Left ventricle myocardium superior (tissue), 1 donor: ENCODE measurements around the gene LAX1. TPM values are rescaled to one million over a fixed set of nuclear protein-coding genes. Genes with fewer than 3 reads are reported as not detected.
"Not testable (repeated sequence)": the region's sequence is repeated elsewhere in the genome, so short reads cannot be mapped to it uniquely, and the experiment has no call there.

Experiments used
- ATAC-seq: fragments of 200-7000 bp; cut with Tn5 transposase; one replicate; pipeline ENCODE4 v1.9.1; 2020; ENCODE audit warnings: mild to moderate bottlenecking, moderate library complexity
- DNase-seq: peaks from one replicate; pipeline ENCODE4 v3.0.0-alpha.2; 2020
- intact Hi-C: fragments of 100-400 bp; cut with micrococcal nuclease; formaldehyde crosslinking; loops from one replicate; pipeline ENCODE4 v1.11.0; 2022
- total RNA-seq: library from RNA; stranded (reverse); fragmentation: NEBNext Ultra II Directional; extraction: Animal tissue kit (Norgen Biotek cat#: 25700); gene quantifications from one replicate; pipeline ENCODE4 v1.2.1, GENCODE V29; 2021
- donor health status: DM: no; HTN: yes; CAD: no; lungs with severe emphysema.

LAX1 gene
- total RNA-seq, 1 donor from 2014 or later, result 0.37 TPM

GRCh38 chr1:203764105-203765028 is 616 bp upstream of the LAX1 start:
- intact Hi-C loops, result no loop called here
- ATAC-seq (no peak), DNase-seq (no peak)

DNA sequence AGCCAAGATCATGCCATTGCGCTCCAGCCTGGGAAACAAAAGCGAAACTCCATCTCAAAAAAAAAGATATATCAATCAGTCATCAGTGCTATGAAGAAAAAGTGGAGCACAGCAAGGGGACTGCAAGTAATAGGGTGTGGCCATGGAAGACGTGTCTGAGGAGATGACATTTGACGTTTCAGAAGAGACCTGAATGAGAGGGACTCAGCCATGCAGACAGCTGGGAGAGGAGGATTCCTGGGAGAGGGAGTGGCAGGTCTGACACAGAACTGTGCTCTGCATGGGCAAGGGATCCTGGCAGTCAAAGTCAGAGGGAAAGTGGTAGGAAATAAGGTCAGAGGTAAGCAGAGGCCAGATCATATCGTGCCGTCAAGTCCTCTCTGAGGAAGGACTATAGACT is 3.3 kb downstream of the LAX1 start:
- no peak for ATAC-seq
- DNase-seq, result no peak
- intact Hi-C loops, result no loop called here

- ATAC-seq, result peak; percentile 93
- DNase-seq, result peak; percentile 78
- intact Hi-C loops, result no loop called here
Observed at GRCh38 chr1:203769505-203770343, 4.7 kb downstream of the LAX1 start.

DNA sequence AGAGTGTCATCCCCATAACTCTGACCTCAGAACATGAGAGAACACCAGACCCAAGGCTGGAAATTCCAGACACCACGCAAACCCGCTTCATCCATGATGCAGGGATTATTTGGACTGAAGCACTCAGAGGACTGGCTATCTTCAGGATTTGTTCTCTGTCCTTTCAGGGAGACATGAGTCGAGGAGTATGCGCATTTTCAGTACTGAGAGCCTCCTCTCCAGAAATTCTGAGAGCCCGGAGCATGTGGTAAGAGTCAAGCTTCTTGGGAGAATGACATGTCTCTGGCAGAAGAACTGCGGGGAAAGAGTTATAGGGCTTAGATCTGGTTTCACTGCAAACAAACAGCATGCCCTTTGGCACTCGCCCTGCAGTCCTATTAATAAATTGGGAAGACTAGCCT is 6.9 kb downstream of the LAX1 start:
- DNase-seq (no peak), ATAC-seq (no peak)
- intact Hi-C loops, result no loop called here

- ATAC-seq (no peak), DNase-seq (no peak)
- intact Hi-C loops, result no loop called here
Observed at GRCh38 chr1:203772836-203773235, 7.9 kb downstream of the LAX1 start.

DNA sequence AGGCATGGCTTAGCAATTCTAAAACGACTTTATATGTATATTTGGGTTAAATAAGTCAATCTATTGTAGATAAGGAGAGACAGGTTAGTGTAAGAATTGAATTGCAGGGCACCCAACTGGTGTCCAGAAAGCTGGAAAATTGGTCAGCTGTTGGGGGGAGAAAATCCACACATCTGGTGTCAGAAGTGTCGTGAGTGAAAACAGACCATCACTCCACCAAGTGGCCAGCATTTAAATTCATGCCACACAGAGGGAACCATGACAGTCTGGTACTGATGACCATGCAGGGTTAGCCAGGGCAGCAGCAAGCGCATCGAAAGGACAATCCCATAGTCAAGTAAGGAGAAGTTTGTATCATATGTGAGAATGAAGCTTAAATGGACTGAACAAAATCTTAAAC is 11.7 kb downstream of the LAX1 start:
- intact Hi-C loops, result no loop called here
- ATAC-seq (peak; percentile 74), DNase-seq (no peak)

- DNase-seq (no peak), ATAC-seq (no peak)
- intact Hi-C loops, result no loop called here
Observed at GRCh38 chr1:203777596-203777995, 12.6 kb downstream of the LAX1 start.

DNA sequence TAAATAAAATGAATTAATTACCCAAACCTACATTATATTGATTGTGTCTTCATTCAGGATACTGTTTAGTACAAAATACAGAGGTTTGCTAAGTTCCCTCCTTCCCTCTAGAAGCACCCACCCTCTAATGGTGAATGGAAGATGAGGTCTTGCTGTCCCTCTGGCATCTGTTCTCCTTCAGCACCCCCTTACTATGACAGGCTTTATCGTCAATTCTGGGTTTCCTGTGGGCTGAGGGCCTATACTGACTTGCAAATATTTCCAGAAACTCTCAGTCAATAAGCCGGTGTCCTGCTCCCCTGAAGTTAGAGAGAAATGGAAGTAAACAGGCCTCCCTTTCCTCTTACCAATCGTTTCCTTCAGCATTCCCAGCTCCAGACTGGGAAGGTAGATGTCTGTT is 13.2 kb downstream of the LAX1 start:
- ATAC-seq (no peak), DNase-seq (no peak)
- intact Hi-C loops, result no loop called here

DNA sequence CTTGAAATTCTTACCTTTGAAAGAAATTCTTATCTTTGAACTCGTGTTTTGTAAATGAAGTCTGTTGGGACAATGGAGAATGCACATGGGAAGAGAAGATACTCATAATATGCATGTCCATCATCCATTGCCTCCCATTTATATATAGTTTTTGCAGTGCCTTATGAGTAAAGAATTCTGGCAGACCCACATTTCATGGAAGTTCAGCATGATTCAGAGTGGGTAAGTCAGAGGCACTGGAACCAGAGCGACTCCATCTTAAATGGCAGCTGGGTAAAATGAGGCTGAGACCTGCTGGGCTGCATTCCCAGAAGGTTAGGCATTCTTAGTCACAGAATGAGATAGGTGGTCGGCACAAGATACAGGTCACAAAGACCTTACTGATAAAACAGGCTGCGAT is 13.8 kb downstream of the LAX1 start:
- ATAC-seq, result no peak
- intact Hi-C loops, result no loop called here
- no peak for DNase-seq

- no peak for DNase-seq
- intact Hi-C loops, result no loop called here
- ATAC-seq, result no peak
Observed at GRCh38 chr1:203781962-203782361, 17.0 kb downstream of the LAX1 start.

DNA sequence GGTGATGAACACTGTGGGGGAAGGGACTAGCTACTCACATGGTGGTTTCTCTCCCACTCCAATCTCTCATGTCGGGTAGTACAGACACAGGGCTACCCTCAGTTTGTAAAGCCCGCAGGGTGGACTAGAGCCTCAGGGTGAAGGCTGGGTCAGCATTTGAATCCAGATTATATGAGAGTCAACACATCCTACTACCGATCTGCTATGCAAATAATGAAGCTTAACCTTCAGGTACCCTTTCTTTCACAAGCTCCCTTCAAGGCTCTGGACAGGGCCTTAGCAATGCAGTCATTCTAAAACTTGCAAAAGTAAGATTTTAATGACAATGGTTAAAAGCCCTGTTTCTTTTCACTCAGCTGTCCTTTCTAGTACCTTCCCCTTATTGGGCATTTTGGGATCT is 25.0 kb downstream of the LAX1 start:
- intact Hi-C loops, result no loop called here
- ATAC-seq (no peak), DNase-seq (no peak)

- intact Hi-C loops, result no loop called here
- no peak for DNase-seq
- ATAC-seq, result no peak
Observed at GRCh38 chr1:203791498-203791897, 26.5 kb downstream of the LAX1 start.

DNA sequence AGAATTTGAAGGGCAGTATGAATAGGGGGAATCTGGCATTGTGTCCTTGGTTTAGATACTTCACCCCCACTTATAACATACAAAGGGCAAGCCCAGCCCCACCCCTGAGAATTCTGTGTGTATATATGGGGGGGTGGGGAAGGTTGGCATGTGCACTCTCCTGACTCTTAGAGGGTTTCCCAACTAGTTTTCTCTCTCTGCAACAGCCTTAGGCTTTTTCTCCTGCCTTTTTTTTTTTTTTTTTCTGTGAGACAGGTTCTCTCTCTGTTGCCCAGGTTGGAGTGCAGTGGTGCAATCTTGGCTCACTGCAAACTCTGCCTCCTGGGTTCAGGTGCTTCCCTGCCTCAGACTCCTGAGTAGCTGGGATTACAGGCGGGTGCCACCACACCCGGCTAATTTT is 27.5 kb downstream of the LAX1 start:
- ATAC-seq (no peak), DNase-seq (no peak)
- intact Hi-C loops, result no loop called here

DNA sequence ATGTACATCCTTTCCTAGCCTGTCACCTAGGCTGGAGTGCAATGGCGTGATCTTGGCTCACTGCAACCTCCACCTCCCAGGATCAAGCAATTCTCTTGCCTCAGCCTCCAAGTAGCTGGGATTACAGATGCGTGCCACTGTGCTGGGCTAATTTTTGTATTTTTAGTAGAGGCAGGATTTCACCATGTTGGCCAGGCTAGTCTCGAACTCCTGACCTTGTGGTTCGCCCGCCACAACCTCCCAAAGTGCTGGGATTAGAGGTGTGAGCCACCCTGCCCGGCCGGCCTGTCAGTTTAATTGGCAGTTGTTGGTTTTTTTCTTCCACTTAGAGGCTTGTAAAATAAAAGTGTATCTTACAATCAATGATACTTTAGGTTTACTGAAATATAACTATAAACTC is 28.6 kb downstream of the LAX1 start:
- DNase-seq, ATAC-seq: not testable (repeated sequence)

DNA sequence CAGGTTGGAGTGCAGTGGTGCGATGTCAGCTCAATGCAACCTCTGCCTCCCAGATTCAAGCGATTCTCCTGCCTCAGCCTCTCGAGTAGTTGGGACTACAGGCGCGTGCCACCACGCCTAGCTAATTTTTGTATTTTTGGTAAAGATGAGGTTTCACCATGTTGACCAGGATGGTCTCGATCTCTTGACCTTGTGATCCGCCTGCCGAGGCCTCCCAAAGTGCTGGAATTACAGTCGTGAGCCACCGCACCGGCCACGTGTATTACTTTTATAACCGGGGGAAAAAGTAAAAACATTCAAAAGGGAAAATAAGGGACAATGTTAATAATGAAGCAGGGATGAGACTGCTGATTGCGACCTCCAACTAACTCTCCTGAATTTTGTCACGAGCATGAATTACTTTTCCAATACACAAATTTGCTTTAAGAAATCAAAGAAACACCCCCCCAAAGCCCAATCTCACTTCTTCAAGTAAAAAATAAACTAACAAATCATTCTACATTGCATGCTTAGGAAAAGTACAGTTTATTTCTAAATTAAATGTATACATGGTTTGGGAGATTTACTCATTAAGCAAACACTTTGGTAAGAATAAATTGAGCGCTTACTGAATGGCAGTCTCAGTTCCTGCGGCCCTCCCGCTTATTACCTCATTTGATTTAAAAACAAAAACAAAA is 29.9 kb downstream of the LAX1 start:
- DNase-seq (no peak), ATAC-seq (no peak)
- intact Hi-C loops, result no loop called here

More for the DNA sequence above, 28.6 kb downstream of the LAX1 start:
- intact Hi-C loops, result not testable (repeated sequence)

DNA sequence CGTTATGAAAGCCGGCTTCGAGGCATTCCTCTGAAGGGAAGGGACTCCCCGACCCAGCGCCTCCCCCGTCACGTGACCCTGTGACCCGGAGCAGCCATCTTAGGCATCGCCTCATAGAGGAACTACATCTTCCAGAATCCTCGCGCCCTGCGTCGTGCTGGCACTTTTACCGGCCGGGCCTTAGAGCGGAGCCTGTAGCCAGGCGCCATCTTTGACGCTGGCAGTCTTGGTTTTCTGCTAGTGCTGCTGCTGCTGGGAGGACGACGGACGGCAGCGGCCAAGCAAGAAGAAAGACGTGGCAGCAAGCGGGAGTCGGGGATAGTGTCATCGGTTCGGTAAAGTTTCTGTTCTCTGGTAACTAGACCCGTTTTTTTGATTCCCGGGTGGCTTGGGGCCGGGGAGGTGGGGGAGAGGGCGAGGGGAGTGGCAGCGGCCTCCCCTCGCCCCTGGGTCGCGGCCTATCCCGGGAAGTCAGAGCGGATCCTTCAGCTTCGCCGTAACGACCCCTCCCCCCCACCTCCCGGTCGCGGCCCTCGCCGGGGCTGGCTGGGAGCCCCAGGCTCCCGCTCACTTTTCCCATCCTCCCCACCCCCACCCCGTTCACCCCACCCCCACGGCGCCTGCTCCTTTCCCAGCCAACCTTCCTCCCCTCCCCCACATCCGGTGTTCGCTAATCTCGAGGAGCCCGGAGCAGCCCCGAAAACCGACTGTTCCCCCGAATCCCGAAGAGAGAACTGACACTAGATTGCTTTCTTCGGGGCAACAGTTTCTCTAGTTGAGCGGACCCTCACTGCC is 30.7 kb downstream of the LAX1 start, which contains the start of the genes ZBED6 and ZC3H11A:
Gene ZBED6 (plus strand): TSS at position 183 of the 795 bp plus-strand sequence. CDS start 1,900 bp downstream, outside the sequence.
Gene ZC3H11A (plus strand): TSS at position 183 of the 795 bp plus-strand sequence. CDS start 21,448 bp downstream, outside the sequence.
- peak; percentile 97 for ATAC-seq
- DNase-seq, result peak; percentile 99
- intact Hi-C loops, result no loop called here

DNA sequence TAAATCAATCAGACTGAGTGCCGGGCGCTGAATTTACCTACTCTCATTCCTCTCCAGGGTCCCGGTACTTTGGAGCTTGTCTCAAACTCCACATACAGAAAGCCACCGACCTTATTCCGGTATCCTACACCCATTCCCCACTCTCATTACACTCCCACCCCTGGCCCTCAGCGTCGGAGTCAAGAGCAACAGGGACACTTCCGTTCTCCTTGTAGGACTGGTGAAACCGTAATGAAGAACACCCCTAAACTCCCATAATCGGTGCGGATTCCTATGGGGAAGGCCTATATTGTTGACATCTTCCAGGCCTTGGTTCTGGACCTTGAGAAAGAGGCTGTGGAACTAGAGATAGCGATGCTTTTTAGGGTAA is 31.2 kb downstream of the LAX1 start:
- intact Hi-C loops, result no loop called here
- peak; percentile 35 for ATAC-seq
- peak; percentile 34 for DNase-seq

- intact Hi-C loops, result no loop called here
- no peak for DNase-seq
- ATAC-seq, result no peak
Observed at GRCh38 chr1:203797216-203797615, 32.2 kb downstream of the LAX1 start.
